HG03457 (cell line): ENCODE data around the gene SYT11.
"Not testable (repeated sequence)": the region's sequence is repeated elsewhere in the genome, so short reads cannot be mapped to it uniquely, and the experiment has no call there.

Source experiments
- ATAC-seq: cut with Tn5 transposase; IDR thresholded peaks from one replicate; pipeline ENCODE4 v1.9.1; 2021; ENCODE audit warnings: moderate number of reproducible peaks; ENCODE audit not compliant: unreplicated experiment

Gene SYT11

DNA sequence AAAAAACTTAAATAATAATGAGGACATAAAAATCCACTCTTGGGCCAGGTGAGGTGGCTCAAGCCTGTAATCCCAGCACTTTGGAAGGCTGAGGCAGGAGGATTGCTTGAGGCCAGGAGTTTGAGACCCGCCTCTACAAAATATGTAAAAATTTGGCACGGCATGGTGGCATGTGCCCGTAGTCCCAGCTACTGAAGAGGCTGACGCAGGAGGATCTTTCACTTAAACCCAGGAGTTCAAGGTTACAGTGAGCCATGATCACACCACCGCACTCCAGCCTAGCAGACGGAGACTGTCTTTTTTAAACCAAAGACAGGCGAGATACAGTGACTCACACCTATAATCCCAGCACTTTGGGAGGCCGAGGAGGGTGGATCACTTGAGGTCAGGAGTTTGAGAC lies 37.1 kb downstream of the SYT11 start:
- ATAC-seq, result not testable (repeated sequence)

DNA sequence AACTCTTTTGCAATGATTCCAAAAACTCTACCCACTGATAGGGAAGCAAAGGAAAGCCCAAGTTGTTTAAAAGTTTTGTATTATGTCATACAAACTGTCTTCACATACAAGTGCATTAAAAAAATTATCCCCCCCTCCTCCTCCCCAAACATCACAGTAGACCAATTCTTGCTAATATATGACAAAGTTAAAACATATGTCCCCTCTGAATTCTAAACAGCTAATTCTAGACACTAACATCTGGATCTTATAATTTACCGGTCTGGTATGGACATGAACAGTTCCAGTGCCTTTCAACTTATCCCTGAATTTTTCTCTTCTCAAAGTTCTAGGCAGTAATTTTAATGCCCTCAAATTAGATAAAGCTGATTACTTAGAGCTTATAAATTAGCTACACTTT lies 38.4 kb downstream of the SYT11 start:
- ATAC-seq, result no peak

DNA sequence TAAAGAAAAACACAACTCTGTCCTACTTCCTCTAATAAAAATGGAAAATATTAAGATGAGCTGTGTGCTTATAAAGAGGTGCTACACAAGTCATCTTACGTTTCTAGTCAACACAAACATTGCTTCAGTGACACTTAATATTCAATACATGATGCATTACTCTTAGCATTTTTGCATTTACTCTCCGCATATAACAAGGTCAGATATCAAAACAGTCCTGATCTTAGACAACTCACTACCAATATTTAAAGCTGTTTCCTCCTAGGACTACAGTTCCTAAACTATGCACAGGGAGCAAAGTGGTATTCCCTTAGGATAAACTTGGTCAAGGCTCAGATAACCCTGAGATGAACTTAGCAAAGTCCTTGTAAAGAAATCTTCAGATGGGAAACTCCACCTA lies 39.5 kb downstream of the SYT11 start:
- no peak for ATAC-seq

DNA sequence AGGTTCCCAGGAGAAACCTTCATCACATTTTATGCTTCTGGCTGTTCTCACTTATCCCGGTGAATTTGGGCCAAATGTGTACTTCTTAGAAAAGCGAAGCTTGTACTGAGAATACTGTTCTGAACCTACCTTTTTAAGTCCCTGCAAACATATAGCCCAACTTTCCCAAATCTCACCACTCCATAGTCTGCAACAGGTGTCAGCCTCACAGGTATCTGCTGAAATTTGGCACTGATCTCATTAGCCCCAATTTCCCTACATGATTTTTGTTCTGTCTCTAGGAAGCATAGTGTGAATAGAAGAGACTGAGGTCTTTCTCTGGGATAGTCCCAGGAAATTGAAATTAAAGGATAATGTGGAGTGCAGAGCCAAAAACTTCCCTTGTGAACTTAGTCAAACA lies 40.3 kb downstream of the SYT11 start:
- ATAC-seq, result no peak

DNA sequence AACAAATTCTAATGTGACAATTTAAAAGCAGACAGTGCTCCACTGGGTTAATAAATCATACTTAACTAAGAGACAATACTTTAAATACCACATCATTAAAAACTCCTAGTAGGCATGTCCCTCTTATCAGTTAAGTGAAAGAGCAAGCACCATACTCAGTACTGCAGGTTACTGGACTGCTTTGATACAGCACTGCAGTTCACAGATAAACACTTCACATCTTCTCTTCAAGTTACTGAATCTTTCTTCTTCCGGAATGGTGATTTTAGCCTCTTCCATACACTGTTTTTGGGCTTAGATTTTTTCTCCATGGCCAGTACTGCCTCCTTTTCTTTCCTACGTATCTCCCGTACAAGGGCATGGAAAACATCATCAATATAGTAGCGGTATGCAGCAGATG lies 40.8 kb downstream of the SYT11 start:
- ATAC-seq, result no peak

DNA sequence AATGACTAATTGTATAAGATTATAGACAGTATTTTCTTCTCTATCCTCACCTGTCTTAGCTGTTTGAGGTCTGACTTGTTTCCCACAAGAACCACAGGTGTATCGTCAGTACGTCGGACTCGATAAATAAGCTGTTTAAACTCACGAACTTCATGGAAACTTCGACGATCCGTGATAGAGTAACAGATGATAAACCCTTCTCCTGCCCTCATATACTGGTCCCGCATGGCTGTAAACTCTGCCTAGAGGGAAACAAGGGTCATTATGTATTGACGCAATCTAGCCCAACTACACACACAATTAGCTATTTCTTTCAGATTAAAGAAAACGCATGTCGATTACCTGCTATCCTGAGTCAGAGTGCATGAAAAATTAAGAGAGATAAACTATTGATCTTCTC lies 44.9 kb downstream of the SYT11 start:
- no peak for ATAC-seq

DNA sequence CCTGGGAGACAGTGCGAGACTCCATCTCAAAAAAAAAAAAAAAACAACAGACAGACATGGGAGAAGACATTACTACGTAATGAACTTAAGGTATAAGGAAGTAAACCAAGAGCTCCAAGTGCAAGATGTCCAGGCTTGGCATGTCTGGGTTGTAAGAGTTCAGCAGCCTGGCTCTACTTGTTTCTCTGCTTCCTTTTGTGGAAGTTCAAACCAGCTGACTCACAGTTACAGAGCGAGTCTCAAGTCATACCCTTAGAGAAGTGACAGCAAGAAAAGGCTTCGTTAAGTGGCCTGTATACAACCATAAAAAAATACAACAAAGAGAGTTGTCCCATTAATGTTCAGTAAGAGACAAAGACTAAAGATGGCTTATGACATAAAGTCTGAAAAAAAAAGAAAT lies 50.5 kb downstream of the SYT11 start:
- ATAC-seq, result no peak

DNA sequence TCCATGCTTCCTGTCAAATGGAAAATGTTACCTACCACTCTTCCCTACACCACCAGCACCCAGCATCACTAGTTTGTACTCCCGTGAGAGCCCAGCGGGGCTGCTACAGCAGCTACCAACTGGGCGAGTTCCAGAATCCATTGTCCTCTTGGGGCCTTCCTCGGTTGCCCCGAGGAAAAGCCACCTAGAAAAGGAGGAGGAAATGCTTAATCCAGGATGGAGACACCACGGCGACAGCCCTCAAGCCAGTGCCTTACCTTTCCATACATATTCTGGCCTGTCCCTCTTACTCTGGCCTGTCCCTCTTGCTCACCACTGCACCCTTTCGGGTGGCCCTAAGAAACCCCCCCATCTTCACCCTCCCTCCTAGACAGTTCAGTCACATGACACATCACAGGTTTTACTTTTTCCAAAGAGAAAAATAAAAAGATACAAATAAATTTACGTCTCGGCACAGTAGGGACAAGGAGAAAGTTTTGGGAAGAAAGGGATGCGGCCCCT lies 51.3 kb downstream of the SYT11 start:
- peak; percentile 15 for ATAC-seq

DNA sequence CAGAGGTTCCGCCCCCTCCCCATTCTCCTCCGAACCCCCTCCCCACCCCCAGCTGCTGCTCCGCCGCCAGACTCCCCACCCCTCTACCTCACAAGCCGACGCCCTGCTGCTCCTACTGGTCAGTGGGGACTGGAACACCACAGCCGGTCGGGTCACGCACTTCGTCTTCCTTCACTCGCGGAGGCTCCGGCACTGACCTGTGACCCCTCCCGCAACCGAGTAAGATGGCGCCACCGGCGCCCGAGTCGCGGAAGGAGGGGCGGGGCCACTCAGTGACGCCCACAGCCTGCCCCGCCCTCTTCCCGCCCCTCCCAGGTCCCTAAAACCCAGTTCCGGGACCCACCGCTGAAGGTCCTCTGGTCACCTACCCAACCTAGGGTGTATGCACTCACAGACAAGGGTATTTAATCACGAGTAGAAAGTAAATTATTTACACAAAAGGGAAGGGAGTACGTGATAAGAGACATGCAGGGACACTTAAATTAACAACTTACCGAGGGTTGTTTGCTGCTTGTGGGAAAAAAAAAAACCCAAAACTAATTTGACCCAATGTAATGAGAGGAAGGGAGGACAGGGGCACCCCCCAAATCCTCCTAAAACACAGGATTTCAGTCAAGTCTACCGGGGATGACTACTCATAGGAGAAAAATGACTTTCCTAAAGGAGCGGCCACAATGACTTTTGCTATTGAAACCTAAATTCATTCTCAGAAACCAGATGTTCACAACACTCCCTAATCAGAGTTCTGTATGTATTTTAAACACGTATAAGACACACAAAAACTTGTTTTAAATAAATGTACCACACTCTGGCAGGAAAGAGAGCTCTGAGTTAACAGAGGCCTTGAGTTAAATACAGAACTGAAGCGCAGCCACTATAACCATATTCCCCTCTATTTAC lies 52.0 kb downstream of the SYT11 start, which contains the start of gene RIT1:
TSS of gene RIT1 (minus strand) at position 194 of the 900 bp plus-strand sequence. CDS start 588 bp downstream, outside the sequence.
- peak; percentile 70 for ATAC-seq

DNA sequence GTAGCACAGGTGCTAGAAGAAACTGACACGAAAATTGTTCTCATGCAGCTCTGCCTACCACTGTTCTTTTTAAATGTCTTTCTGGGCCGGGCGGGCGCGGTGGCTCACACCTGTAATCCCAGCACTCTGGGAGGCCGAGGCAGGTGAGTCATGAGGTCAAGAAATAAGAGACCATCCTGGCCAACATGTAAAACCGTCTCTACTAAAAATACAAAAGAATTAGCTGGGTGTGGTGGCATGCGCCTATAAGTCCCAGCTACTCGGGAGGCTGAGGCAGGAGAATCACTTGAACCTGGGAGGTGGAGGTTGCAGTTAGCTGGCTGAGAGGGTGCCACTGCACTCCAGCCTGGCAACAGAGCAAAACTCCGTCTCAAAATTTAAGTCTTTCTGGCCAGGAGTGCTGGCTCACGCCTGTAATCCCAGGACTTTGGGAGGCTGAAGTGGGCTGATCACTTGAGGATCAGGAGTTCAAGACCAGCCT lies 52.7 kb downstream of the SYT11 start:
- no peak for ATAC-seq

DNA sequence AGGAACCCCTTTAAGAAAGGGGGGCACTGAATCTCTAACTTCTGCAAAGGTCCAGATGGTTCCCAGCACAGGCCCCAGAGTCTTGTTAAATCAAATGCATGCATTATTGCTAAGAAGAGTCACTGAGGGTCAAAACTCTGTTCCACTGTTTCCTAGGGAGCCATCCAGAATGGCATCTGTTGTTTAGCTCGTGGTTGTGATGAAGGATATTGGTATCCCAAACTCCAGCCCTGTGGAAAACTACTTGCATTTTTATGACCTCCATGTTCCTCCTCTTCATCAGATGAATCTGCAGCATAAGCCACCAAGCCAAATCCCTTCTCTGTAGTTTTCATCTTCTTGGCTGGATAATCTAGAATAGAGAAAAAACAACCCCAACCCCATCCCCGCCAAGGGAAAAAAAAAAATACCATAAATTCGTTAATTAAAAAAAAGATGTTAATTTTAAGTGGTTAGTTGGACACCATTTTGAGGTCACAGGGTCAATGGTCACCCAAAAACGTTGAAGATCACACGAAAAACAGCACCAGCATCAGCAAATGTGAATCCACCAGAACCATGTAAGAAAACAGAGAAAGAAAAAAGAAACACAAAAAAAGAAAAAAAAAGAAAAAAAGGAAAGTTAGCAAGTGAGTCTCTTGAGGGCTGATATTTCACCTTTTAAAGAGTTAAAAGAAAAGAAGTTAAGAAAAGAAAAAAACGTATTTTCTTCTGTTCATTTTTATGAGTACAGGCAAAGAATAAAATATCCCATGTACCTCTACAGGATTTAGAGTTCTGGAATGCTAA lies 54.8 kb downstream of the SYT11 start:
- no peak for ATAC-seq

DNA sequence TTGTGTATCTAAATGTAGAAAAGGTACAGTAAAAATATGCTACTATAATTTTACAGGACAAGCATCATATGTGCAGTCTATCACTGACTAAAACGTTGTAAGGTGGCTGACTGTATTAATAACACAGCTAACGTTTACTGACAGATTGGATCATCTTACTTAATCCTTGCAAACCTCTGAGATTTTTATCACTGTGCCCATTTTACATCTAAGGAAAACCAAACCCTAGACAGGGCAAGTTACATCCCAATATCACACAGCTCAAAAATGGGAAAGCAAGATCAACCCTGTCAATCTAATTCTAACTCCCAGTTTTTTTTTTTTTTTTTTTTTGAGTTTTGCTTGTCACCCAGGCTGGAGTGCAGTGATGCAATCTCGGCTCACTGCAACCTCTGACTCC lies 59.3 kb downstream of the SYT11 start:
- no peak for ATAC-seq

DNA sequence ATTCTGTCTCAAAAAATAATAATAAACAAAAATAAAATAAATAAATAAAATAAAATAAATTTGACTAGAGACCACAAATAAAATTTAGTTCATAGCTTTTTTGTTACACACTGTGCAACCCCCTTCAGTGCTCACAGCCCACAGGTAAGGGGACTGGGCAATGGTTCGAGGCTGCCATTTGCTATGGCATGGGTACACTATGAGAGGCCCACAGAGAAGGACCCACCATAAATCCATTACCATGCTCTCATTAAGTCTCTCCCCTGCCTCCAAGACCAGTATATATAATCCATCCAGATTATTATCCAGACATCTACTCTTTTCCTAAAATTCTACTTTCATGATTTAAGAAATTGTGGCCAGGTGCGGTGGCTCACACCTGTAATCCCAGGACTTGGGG lies 60.4 kb downstream of the SYT11 start:
- no peak for ATAC-seq

DNA sequence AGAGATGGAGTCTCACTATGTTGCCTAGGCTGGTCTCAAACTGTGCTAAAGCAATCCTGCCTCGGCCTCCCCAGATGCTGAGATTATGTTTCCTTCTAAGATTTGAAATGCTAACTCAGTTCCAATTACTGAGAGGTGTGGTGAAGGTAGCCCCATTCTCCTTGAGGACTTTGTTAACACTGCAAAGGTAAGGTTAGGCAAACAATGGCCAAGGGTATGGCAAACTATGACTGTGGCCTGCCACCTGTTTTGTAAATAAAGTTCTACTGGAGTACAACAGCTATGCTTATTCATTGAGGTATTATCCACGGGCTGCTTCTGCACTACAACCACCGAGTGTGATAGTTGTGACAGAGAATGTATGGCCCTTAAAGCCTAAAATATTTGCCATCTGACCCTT lies 61.4 kb downstream of the SYT11 start:
- ATAC-seq, result no peak

DNA sequence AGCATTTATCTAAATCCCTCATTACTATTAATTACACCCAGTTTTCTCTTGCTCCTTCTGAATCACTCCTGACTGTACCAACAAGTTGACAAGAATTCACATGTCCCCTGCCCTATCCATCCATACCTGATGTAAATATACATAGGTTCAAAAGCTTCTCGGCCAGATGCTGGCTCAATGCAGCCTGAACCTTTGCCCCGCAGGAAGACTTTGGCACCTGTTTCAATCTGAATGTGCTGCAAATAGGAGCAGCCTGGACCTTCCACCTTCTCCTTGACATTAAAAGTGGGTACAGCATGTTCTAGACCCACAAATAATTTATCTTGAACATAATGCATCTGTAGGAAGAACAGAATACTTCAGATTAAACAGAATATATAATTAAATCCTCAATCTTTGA lies 66.1 kb downstream of the SYT11 start:
- ATAC-seq, result no peak

DNA sequence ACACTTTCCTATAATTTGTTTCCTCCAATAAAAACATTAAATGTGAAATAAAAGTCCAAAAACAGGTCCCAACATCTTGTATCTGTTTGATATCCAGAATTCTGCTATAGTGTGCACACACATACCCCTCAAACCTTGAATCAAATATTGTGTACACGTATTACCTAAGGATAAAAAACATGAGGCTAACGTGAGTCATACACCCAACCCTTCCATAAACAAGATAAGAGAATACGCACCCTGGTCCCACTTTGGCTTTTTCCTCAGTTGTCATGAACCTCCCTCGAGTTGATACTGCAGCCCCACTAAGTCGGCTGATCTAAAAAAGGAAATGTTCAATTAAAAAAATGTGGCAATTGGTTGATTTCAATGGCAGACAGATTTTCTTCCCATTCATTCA lies 69.7 kb downstream of the SYT11 start:
- ATAC-seq, result no peak

DNA sequence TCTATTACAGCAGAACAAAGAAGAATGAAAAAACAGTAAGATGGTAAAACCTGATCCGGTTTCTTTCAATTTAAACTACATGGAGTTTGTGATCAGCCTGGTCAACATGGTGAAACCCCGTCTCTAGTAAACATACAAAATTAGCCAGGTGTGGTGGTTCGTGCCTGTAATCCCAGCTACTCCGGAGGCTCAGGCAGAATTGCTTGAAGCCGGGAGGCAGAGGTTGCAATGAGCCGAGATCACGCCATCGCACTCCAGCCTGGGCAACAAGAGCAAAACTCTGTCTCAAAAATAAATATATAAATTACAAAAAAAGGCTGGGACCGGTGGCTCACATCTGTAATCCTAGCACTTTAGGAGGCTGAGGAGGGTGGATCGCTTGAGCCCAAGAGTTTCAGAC lies 71.4 kb downstream of the SYT11 start:
- not testable (repeated sequence) for ATAC-seq

DNA sequence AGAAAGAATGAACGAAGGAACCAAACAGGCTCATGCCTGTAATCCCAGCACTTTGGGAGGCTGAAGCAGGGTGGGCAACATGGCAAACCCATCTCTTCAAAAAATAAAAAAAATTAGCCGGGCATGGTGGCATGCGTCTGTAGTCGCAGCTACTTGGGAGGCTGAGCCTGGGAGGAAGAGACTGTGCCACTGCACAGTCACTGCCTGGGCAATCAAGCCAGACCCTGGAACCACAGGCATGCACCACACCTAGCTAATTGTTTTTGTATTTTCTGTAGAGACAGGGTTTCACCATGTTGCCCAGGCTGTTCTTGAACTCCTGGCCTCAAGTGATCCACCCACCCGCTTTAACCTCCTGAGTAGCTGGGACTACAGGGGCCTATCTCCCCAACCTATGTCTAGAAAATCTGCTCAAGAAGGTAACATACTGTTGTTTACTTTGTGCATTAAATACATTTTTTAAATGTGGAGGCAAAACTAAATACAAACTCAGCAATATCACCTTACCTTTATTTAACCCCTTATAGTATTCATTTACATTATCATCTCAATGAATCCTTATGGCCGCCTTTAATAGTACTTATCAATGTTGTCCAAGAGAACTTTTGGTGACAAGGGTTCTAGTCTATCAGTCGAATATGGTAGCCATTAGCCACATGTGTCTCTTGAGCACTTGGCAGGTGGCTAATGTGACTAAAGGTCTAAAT lies 72.1 kb downstream of the SYT11 start:
- no peak for ATAC-seq

DNA sequence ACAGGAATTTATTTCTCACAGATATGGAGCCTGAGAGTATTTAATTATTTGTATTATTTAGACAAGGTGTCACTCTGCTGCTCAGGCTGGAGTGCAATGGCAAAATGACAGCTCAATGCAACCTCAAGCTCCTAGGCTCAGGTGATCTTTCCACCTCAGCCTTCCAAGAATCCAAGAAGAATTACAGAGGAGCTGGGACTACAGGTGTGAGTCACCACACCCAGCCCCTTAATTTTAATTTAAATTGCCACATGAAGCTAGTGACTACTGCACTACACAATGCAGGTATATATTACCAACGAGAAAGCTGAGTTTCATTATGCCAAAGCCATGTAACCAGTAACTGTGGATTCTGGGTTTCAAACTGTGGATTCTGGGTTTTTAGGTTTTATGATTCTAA lies 72.7 kb downstream of the SYT11 start:
- no peak for ATAC-seq

DNA sequence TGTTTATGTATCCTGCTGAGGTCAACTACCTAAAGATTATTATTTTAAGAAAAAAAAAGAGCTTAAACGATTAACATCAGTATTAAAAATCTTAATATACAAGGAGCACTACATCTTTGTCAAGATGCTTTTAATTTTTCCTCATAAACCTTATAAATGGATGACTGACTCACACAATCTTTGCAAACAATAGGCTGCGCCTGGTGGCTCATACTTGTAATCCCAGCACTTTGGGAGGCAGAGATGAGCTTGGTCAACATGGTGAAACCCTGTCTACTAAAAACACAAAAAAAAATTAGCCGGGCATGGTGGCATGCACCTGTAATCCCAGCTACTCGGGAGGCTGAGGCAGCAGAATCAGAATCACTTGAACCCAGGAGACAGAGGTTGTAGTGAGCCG lies 73.1 kb downstream of the SYT11 start:
- no peak for ATAC-seq

DNA sequence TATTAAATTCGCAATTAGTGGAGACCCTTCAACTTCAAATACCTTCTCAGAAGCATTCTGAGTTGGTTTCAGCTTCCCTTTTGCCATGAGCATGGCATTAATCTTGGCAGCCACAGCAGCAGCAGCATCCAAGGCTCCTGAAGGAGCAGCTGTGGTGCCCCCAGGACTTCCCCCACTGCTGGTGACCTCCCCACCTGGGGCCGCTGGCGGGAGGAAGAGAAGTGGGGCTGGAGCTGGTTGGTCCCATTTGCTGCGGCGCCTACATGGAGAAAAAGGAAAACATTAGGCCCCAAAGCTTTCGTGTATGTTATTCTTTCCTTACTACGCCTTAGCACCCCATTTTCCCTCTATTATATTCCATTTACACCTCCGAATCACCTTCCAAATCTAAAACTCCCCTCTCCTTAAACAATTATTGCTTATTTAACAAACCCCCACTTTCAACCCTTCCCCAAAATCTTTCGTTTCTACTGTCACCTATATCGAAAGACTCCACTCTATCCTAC lies 74.3 kb downstream of the SYT11 start:
- no peak for ATAC-seq
